Neural progenitor cell (in vitro differentiated cells): ENCODE data around the gene UNC45B. TPM values are rescaled to one million over a fixed set of nuclear protein-coding genes. Genes with fewer than 3 reads are reported as not detected.

Experiments
- DNase-seq: peaks from one replicate; pipeline ENCODE4 v3.0.0-alpha.2; 2016; ENCODE audit warnings: low spot score
- H2AFZ ChIP-seq: fragments of 200-600 bp; sonication (generic); replicated peaks from 2 replicates; pipeline ENCODE4 v1.6.1; 2016; ENCODE audit warnings: antibody characterized with exemption
- H3F3A ChIP-seq: fragments of 200-600 bp; sonication (generic); 2 replicates; pipeline ENCODE4 v1.6.1; 2016; ENCODE audit warnings: antibody characterized with exemption, low read depth
- H3K27ac ChIP-seq: fragments of 200-600 bp; sonication (generic); 2 replicates; pipeline ENCODE4 v1.5.1; 2016; ENCODE audit warnings: mild to moderate bottlenecking
- H3K27me3 ChIP-seq: fragments of 200-600 bp; sonication (generic); 2 replicates; pipeline ENCODE4 v1.6.1; 2016; ENCODE audit warnings: mild to moderate bottlenecking, moderate library complexity
- H3K36me3 ChIP-seq: fragments of 200-600 bp; sonication (generic); 2 replicates; pipeline ENCODE4 v1.5.1; 2016
- H3K4me1 ChIP-seq: fragments of 200-600 bp; sonication (generic); 2 replicates; pipeline ENCODE4 v1.6.1; 2016; ENCODE audit warnings: mixed run types
- H3K4me2 ChIP-seq: fragments of 200-600 bp; sonication (generic); 2 replicates; pipeline ENCODE4 v1.6.1; 2016
- H3K4me3 ChIP-seq: fragments of 200-600 bp; sonication (generic); 2 replicates; pipeline ENCODE4 v1.5.1; 2016
- H3K79me2 ChIP-seq: fragments of 200-600 bp; sonication (generic); 2 replicates; pipeline ENCODE4 v1.6.1; 2016; ENCODE audit warnings: low read depth
- H3K9ac ChIP-seq: fragments of 200-600 bp; sonication (generic); 2 replicates; pipeline ENCODE4 v1.6.1; 2016
- H3K9me3 ChIP-seq: fragments of 200-600 bp; sonication (generic); 2 replicates; pipeline ENCODE4 v1.5.1; 2016; ENCODE audit warnings: low read depth
- H4K20me1 ChIP-seq: fragments of 200-600 bp; sonication (generic); 2 replicates; pipeline ENCODE4 v1.6.1; 2016; ENCODE audit warnings: low read depth
- H3K27ac Mint-ChIP-seq: 3 replicates; pipeline ENCODE4 v1.8.0; 2021; ENCODE audit warnings: mixed read lengths
- H3K27me3 Mint-ChIP-seq: 2 replicates; pipeline ENCODE4 v1.8.0; 2022; ENCODE audit warnings: low read depth, mild to moderate bottlenecking, inconsistent platforms, moderate library complexity, mixed read lengths; ENCODE audit not compliant: insufficient read depth
- H3K36me3 Mint-ChIP-seq: 3 replicates; pipeline ENCODE4 v1.8.0; 2021; ENCODE audit warnings: mixed read lengths
- H3K4me1 Mint-ChIP-seq: 3 replicates; pipeline ENCODE4 v1.8.0; 2021; ENCODE audit warnings: mixed read lengths
- H3K4me3 Mint-ChIP-seq: 3 replicates; pipeline ENCODE4 v1.8.0; 2021; ENCODE audit warnings: mild to moderate bottlenecking, moderate library complexity, mixed read lengths
- H3K9me3 Mint-ChIP-seq: 3 replicates; pipeline ENCODE4 v1.8.0; 2020; ENCODE audit warnings: mixed read lengths
- EZH2 ChIP-seq: fragments of 200-600 bp; sonication (generic); IDR thresholded peaks from 2 replicates; pipeline ENCODE4 v1.6.1; 2017; ENCODE audit warnings: antibody characterized with exemption, mild to moderate bottlenecking, moderate library complexity
- EZH2phosphoT487 ChIP-seq: fragments of 200-600 bp; sonication (generic); IDR thresholded peaks from 2 replicates; pipeline ENCODE4 v1.6.1; 2017; ENCODE audit warnings: antibody characterized with exemption
- total RNA-seq: library from RNA; depleted of rRNA; stranded (reverse); fragments of >200 nt; gene quantifications from 2 replicates; pipeline ENCODE4 v1.2.3, GENCODE V29; 2015; ENCODE audit warnings: low replicate concordance
- TF ChIP-seq, protein P1 (sequence below): fragments of 200-600 bp; sonication (generic); IDR thresholded peaks from 2 replicates; pipeline ENCODE4 v1.5.1; 2017; ENCODE audit warnings: antibody characterized with exemption, mild to moderate bottlenecking

The UNC45B gene
- total RNA-seq, 1 donor from 2014 or later, result not detected

DNA sequence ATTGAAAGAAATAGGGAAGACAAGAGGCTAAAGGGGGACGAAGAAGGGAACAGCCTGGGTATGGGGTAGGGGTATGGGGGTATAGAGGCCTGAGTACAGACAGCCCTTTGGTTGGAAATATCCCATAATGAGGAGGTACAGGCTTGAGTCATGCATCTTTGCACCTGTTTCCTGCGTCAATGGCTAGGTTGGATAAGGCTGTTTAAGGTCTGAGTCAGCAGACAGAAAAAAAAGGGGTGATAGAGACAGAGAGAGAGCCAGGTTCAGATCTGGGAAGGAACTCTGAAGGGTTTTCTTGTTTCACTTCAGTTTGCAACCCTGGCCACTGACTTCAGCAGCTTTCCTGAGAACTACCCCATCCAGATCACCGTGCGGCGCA is 17.7 kb upstream of the UNC45B start:
- Mint-ChIP-seq H3K27ac (no peak overlapping the region), H3K4me1 (no peaks in the 10 kb centered on the region), H3K4me3 (no peak overlapping the region), H3K27me3 (peaks cover 3% of the 10 kb centered on the region), H3K9me3 (no peaks in the 10 kb centered on the region), H3K36me3 (peaks cover 15% of the 10 kb centered on the region)
- no peak overlapping the region for H3K4me3 ChIP-seq
- H3K4me2 ChIP-seq, result no peak overlapping the region
- H3K36me3 ChIP-seq, result no peaks in the 10 kb centered on the region
- no peak overlapping the region for H3K9ac ChIP-seq
- no peak for DNase-seq
- no peaks in the 10 kb centered on the region for H3K79me2 ChIP-seq
- no peak overlapping the region for H2AFZ ChIP-seq
- no peaks in the 10 kb centered on the region for H3F3A ChIP-seq
- no peaks in the 10 kb centered on the region for H3K9me3 ChIP-seq
- no peaks in the 10 kb centered on the region for H3K27me3 ChIP-seq
- no peaks in the 10 kb centered on the region for H4K20me1 ChIP-seq
- TF ChIP-seq EZH2phosphoT487, result no peak
- TF ChIP-seq, protein P1, sequence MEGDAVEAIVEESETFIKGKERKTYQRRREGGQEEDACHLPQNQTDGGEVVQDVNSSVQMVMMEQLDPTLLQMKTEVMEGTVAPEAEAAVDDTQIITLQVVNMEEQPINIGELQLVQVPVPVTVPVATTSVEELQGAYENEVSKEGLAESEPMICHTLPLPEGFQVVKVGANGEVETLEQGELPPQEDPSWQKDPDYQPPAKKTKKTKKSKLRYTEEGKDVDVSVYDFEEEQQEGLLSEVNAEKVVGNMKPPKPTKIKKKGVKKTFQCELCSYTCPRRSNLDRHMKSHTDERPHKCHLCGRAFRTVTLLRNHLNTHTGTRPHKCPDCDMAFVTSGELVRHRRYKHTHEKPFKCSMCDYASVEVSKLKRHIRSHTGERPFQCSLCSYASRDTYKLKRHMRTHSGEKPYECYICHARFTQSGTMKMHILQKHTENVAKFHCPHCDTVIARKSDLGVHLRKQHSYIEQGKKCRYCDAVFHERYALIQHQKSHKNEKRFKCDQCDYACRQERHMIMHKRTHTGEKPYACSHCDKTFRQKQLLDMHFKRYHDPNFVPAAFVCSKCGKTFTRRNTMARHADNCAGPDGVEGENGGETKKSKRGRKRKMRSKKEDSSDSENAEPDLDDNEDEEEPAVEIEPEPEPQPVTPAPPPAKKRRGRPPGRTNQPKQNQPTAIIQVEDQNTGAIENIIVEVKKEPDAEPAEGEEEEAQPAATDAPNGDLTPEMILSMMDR, result no peak
- no peak for TF ChIP-seq EZH2
- no peaks in the 10 kb centered on the region for H3K4me1 ChIP-seq
- H3K27ac ChIP-seq, result no peak overlapping the region

DNA sequence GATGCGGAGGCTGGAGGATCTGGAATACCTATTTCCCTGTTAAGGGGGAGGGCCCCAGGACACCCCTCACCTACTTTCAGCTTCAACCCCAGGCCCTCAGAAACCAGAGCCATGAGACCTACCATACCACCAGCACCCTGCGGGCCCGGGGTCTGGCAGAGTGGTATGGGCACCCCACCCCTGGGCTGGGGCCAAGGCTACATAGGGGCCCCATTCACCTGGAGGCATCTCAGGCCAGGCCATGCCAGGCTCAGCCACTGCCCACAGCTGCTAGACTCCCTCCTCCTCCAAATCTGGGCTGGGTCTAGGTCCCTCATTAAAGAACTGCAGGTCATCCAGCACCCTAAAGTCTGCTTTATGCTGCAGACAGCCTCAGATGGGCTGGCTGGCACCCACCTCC is 17.2 kb upstream of the UNC45B start:
- no peak overlapping the region for H2AFZ ChIP-seq
- no peak overlapping the region for H3K4me3 ChIP-seq
- no peaks in the 10 kb centered on the region for H3K36me3 ChIP-seq
- H3K36me3 Mint-ChIP-seq, result peaks cover 15% of the 10 kb centered on the region
- no peak overlapping the region for H3K4me3 Mint-ChIP-seq
- no peaks in the 10 kb centered on the region for H3K9me3 Mint-ChIP-seq
- no peaks in the 10 kb centered on the region for H3K79me2 ChIP-seq
- no peak overlapping the region for H3K27ac ChIP-seq
- no peaks in the 10 kb centered on the region for H4K20me1 ChIP-seq
- H3K4me2 ChIP-seq, result no peak overlapping the region
- H3K9me3 ChIP-seq, result no peaks in the 10 kb centered on the region
- H3K4me1 Mint-ChIP-seq, result no peaks in the 10 kb centered on the region
- no peak for TF ChIP-seq EZH2phosphoT487
- TF ChIP-seq EZH2, result no peak
- TF ChIP-seq, protein P1, result no peak
- H3K4me1 ChIP-seq, result no peaks in the 10 kb centered on the region
- no peaks in the 10 kb centered on the region for H3F3A ChIP-seq
- no peaks in the 10 kb centered on the region for H3K27me3 ChIP-seq
- H3K27me3 Mint-ChIP-seq, result peaks cover 3% of the 10 kb centered on the region
- DNase-seq, result no peak
- no peak overlapping the region for H3K9ac ChIP-seq
- no peak overlapping the region for H3K27ac Mint-ChIP-seq

DNA sequence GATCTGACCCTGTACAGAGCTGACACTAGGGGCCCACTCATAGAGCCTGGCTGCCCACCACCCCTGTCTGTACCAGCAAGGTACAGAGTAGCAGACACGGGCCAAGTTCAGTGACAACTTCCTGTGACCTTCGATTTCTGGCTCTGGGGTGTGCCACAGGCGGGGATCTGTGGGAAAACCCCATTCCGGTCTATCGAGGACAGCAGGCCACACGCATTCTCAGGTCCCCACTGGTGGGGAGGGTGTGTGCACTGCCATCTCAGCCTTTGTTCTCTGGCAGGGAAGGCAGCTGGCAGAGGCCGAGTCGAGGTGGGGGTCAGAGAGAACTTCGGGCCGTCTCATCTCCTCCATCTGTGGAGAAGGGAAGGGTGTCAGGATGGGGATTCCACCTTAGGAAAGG is 15.5 kb upstream of the UNC45B start:
- H3K36me3 Mint-ChIP-seq, result peaks cover 20% of the 10 kb centered on the region
- H3F3A ChIP-seq, result no peaks in the 10 kb centered on the region

More for the DNA sequence above, 15.5 kb upstream of the UNC45B start:
- H3K4me3 ChIP-seq, result no peak overlapping the region
- no peak overlapping the region for H3K27ac ChIP-seq
- H3K9me3 Mint-ChIP-seq, result no peaks in the 10 kb centered on the region
- no peaks in the 10 kb centered on the region for H4K20me1 ChIP-seq
- H2AFZ ChIP-seq, result no peak overlapping the region
- H3K27me3 ChIP-seq, result no peaks in the 10 kb centered on the region
- H3K27ac Mint-ChIP-seq, result no peak overlapping the region
- TF ChIP-seq, protein P1, result no peak
- TF ChIP-seq EZH2phosphoT487 (no peak), EZH2 (no peak)
- DNase-seq, result no peak
- H3K4me3 Mint-ChIP-seq, result no peak overlapping the region
- no peak overlapping the region for H3K4me2 ChIP-seq
- H3K36me3 ChIP-seq, result no peaks in the 10 kb centered on the region
- H3K4me1 Mint-ChIP-seq, result no peaks in the 10 kb centered on the region
- no peaks in the 10 kb centered on the region for H3K9me3 ChIP-seq
- peaks cover 3% of the 10 kb centered on the region for H3K27me3 Mint-ChIP-seq
- no peaks in the 10 kb centered on the region for H3K4me1 ChIP-seq
- no peak overlapping the region for H3K9ac ChIP-seq
- no peaks in the 10 kb centered on the region for H3K79me2 ChIP-seq
